AG20443 (cell line): ENCODE results near the gene GDPD4.

Experiments used
- DNase-seq: peaks from one replicate; pipeline ENCODE4 v3.0.0; 2012; ENCODE audit warnings: low spot score, mixed read lengths

The GDPD4 gene

GRCh38 chr11:77173494-77173893, 128.0 kb downstream of the GDPD4 start:
- no peak for DNase-seq

GRCh38 chr11:77172666-77172982, 128.9 kb downstream of the GDPD4 start:
- DNase-seq: no peak

- no peak for DNase-seq
Measured at GRCh38 chr11:77171885-77172665, 129.4 kb downstream of the GDPD4 start.

GRCh38 chr11:77171254-77171653, 130.2 kb downstream of the GDPD4 start:
- no peak for DNase-seq

GRCh38 chr11:77170107-77170506, 131.4 kb downstream of the GDPD4 start:
- no peak for DNase-seq

DNA sequence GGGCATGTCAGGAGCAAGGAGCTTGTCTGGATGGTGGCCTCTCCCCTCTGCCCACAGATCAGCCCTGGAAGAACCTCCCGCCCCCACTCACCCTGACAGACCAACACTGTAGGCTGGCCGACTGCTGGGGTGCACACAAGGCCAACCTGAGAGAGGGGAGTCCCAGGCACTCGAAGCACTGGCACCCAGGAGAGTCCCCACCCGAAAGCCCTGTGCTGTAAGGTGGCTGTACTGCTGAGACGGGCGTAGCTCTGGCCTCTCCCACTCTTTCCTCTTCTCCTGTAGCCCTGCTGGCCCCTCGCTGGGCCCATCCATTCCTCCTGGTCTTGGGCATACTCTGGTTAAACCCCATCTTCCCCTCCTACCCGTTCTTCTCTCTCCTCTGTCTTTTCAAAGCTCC, 133.7 kb downstream of the GDPD4 start:
- DNase-seq: no peak

DNA sequence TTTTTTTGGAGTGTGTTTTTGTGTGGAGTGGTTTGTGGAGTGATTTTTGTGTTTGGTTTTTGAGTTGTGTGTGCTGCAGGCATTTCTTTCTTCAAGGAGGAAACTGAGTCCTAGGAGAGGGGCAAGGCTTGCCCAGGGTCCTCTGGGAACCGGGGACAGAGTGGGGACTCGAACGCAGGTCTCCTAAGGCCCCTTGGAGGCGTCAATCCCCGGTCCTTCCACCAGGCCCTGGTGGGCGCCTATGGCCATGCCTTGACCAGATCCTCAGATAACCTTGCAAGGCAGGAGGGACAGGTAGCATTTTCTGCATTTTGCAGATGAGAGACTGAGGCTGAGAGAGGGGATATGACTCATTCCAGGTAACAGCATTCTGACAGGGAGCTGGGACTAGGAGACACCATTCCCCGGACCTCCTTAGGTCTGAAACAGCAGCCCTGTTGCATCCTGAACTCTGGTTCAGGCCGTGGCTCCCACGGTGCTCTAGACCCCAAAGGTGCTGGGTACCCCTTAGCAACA, 134.3 kb downstream of the GDPD4 start:
- no peak for DNase-seq
